Prostate gland (tissue), 2 donors: ENCODE results near the gene TPCN1. TPM values are rescaled to one million over a fixed set of nuclear protein-coding genes. Genes with fewer than 3 reads are reported as not detected.

ENCODE experiments used
- DNase-seq: peaks from one replicate; pipeline ENCODE4 v3.0.0-alpha.2; 2019; ENCODE audit warnings: low spot score
- H3K27ac ChIP-seq, 2 donors: fragments of 200-600 bp; sonication (generic); 2 replicates each; pipeline ENCODE4 v1.5.1; 2017 to 2019
- H3K27me3 ChIP-seq: fragments of 200-600 bp; sonication (generic); replicated peaks from 2 replicates; pipeline ENCODE4 v1.5.1; 2019; ENCODE audit not compliant: insufficient read depth
- H3K36me3 ChIP-seq, 2 donors: fragments of 200-600 bp; sonication (generic); 1 replicate in 1 of 2; 2 replicates in 1 of 2; pipeline versions ENCODE4 v1.5.1 to v1.8.1; 2017 to 2019
- H3K4me1 ChIP-seq: fragments of 200-600 bp; sonication (generic); replicated peaks from 2 replicates; pipeline ENCODE4 v1.5.1; 2019
- H3K4me3 ChIP-seq, 2 donors: fragments of 200-600 bp; sonication (generic); 2 replicates each; pipeline ENCODE4 v1.5.1; 2017 to 2019
- H3K9me3 ChIP-seq: fragments of 200-600 bp; sonication (generic); 2 replicates; pipeline ENCODE4 v1.5.1; 2017
- POLR2A ChIP-seq: fragments of 450-650 bp; IDR thresholded peaks from one replicate; pipeline ENCODE4 v1.6.1; 2016; ENCODE audit warnings: antibody characterized with exemption, mild to moderate bottlenecking
- POLR2AphosphoS5 ChIP-seq: sonication (generic); formaldehyde crosslinking; IDR thresholded peaks from one replicate; pipeline ENCODE4 v1.6.1; 2017; ENCODE audit warnings: antibody characterized with exemption
- WGBS: methylation state at CpG from one replicate; pipeline ENCODE4 v1.1.5; 2018; 5-methylcytosine and 5-hydroxymethylcytosine counted together
- intact Hi-C: fragments of 100-400 bp; cut with DNase I; formaldehyde crosslinking; loops from one replicate; pipeline ENCODE4 v1.14.2; 2022
- total RNA-seq, 2 donors: library from RNA; depleted of rRNA; stranded (reverse); fragments of >200 nt; gene quantifications; one replicate each; pipeline ENCODE4 v1.1.0, GENCODE V29; 2016
- TF ChIP-seq, protein P1 (sequence below), 4 experiments: fragments of 200-600 bp in 2 of 4; fragments of 450-650 bp in 2 of 4; sonication (generic) in 2 of 4; IDR thresholded peaks; 1 replicate in 3 of 4; 2 replicates in 1 of 4; pipeline ENCODE4 v1.5.1; 2016 to 2019; ENCODE audit warnings: antibody characterized with exemption in 4 of 4, mild to moderate bottlenecking in 2 of 4, moderate library complexity in 2 of 4

Gene TPCN1
- total RNA-seq, 2 donors from 2014 or later = 52.6 to 65.3 TPM

DNA sequence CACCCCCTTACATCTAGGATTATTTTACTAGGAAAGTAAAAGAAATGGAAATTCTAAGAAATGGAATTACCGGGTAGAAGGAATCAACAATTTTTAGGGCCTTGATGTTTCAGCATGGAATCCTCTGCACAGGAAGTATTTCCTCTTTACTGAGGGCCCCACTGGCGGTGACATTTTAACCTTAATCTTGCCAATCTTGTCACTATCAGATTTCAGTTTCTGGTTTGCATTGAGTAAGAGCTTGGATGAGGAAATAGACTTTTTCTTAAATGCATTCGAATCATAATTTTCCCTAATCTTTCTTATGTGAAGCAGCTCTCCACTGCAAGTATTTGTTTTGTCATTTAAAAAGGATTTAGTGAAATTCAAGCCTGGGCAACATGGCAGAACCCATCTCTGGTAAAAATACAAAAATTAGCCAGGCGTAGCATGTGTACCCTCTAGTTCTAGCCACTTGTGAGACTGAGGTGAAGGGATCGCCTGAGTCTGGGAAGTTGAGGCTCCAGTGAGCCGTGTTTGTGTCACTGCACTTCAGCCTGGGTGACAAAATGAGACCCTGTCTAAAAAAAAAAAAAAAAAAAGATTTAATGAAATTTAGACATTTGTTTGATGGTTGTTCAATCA lies 40.7 kb downstream of the TPCN1 start:
- H3K27ac ChIP-seq = peak overlapping the region in 1 of 2 donors; percentile 5
- H3K9me3 ChIP-seq = no peaks in the 10 kb centered on the region
- WGBS = 65% methylated on average over 6 of the region's 6 CpGs
- DNase-seq = no peak
- peaks cover 0 to 4% of the 10 kb centered on the region in 2 donors for H3K36me3 ChIP-seq
- intact Hi-C loops = no loop called here
- no peak overlapping the region for H3K4me3 ChIP-seq
- TF ChIP-seq, protein P1, sequence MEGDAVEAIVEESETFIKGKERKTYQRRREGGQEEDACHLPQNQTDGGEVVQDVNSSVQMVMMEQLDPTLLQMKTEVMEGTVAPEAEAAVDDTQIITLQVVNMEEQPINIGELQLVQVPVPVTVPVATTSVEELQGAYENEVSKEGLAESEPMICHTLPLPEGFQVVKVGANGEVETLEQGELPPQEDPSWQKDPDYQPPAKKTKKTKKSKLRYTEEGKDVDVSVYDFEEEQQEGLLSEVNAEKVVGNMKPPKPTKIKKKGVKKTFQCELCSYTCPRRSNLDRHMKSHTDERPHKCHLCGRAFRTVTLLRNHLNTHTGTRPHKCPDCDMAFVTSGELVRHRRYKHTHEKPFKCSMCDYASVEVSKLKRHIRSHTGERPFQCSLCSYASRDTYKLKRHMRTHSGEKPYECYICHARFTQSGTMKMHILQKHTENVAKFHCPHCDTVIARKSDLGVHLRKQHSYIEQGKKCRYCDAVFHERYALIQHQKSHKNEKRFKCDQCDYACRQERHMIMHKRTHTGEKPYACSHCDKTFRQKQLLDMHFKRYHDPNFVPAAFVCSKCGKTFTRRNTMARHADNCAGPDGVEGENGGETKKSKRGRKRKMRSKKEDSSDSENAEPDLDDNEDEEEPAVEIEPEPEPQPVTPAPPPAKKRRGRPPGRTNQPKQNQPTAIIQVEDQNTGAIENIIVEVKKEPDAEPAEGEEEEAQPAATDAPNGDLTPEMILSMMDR (IDR thresholded peaks at IDR 0.05) = no peak
- TF ChIP-seq POLR2AphosphoS5 = no peak
- no peak for TF ChIP-seq POLR2A
- H3K4me1 ChIP-seq = no peaks in the 10 kb centered on the region
- H3K27me3 ChIP-seq = no peaks in the 10 kb centered on the region

- Histone ChIP-seq H3K36me3 (peaks cover 0 to 8% of the 10 kb centered on the region in 2 donors), H3K4me1 (no peaks in the 10 kb centered on the region), H3K27me3 (no peaks in the 10 kb centered on the region), H3K4me3 (no peak overlapping the region), H3K9me3 (no peaks in the 10 kb centered on the region), H3K27ac (no peak overlapping the region)
- TF ChIP-seq POLR2AphosphoS5 (no peak), POLR2A (no peak)
- TF ChIP-seq, protein P1 (IDR thresholded peaks at IDR 0.05) = no peak
- intact Hi-C loops = no loop called here
- no peak for DNase-seq
These were observed 41.4 kb downstream of the TPCN1 start for GRCh38 chr12:113262710-113263109.

DNA sequence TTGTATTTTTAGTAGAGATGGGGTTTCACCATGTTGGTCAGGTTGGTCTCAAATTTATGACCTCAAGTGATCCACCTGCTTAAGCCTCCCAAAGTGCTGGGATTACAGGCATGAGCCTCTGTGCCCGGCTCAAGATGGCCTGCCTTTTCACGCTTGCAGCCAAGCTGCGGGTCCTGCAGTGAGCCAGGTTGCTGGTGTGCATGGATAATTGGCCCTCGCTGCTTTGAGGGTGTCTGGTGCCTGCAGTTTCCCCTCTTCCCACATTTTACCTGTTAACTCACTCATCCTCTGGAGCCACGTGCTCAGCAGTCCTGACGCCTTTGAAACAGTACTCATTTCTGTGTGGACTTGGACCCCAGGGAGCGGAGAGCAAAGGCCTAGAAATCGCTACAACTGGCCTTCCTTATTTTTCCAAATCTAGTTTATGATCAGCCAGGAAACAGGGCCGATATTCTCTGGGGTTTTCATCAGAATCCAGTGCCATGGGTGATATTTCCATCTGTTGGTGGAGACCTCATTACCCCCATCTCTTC lies 42.2 kb downstream of the TPCN1 start:
- TF ChIP-seq POLR2A (no peak), POLR2AphosphoS5 (no peak)
- TF ChIP-seq, protein P1 (IDR thresholded peaks at IDR 0.05) = no peak
- no peak overlapping the region for H3K27ac ChIP-seq
- intact Hi-C loops = no loop called here
- no peak for DNase-seq
- no peak overlapping the region for H3K4me3 ChIP-seq
- H3K4me1 ChIP-seq = no peaks in the 10 kb centered on the region
- 92% methylated on average over 9 of the region's 9 CpGs for WGBS
- H3K36me3 ChIP-seq = peaks cover 0 to 12% of the 10 kb centered on the region in 2 donors
- no peaks in the 10 kb centered on the region for H3K27me3 ChIP-seq
- H3K9me3 ChIP-seq = no peaks in the 10 kb centered on the region

DNA sequence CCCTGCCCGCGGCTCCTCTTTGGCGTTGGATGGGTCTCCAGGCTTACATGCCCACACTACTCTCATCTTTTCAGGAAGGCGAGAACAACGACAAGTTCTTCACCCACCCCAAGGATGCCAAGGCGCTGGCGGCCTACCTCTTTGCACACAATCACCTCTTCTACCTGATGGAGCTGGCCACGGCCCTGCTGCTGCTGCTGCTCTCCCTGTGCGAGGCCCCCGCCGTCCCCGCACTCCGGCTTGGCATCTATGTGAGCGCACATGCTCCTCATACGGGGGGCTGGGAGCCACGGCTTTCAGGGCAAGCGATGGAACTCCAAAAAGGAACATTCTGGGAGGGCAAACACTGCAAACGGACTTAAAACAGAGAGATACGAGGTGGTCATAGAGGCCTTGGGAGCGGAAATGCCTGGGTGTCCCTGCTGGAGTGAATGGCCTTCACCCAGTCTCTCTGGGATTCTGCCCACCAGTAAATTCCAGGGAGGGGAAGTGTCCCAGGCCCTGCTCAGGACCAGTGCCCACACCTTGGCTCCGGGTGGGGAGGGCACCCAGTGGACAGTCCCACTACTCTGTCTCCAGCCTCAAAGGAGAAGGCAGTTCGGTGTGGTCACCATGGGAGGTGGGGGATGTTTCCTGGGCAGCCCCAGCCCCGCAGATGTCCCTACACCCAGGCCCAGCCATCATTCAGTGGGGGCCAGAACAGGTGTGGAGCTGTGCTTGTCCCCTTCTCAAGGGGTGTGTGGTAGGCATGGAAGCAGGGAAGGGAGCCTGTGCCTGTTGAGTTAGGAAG lies 45.0 kb downstream of the TPCN1 start:
- no peak overlapping the region for H3K4me3 ChIP-seq
- TF ChIP-seq POLR2AphosphoS5 (no peak), POLR2A (no peak)
- TF ChIP-seq, protein P1 (IDR thresholded peaks at IDR 0.05) = no peak
- no peak overlapping the region for H3K27ac ChIP-seq
- no peak for DNase-seq
- 96% methylated on average over 23 of the region's 23 CpGs for WGBS
- intact Hi-C loops = no loop called here
- H3K36me3 ChIP-seq = peaks cover 0 to 12% of the 10 kb centered on the region in 2 donors
- no peaks in the 10 kb centered on the region for H3K9me3 ChIP-seq
- no peaks in the 10 kb centered on the region for H3K4me1 ChIP-seq
- no peaks in the 10 kb centered on the region for H3K27me3 ChIP-seq
